NCI-H2227 treated with DMSO at 0.1 percent for 48 hours (cell line): ENCODE results near the gene ESPN.

Source experiments
- DNase-seq: peaks from one replicate; lab custom pipeline; 2025; lab: John Stamatoyannopoulos, UW

The ESPN gene

GRCh38 chr1:6409733-6410132 lies 14.8 kb upstream of the ESPN start:
- no peak for DNase-seq

GRCh38 chr1:6410248-6410893 lies 14.2 kb upstream of the ESPN start:
- DNase-seq = no peak

- DNase-seq = no peak
Observed at GRCh38 chr1:6412896-6413295, 11.7 kb upstream of the ESPN start.

- DNase-seq = no peak
Observed at GRCh38 chr1:6414443-6414844, 10.1 kb upstream of the ESPN start.

GRCh38 chr1:6414881-6415626 lies 9.5 kb upstream of the ESPN start:
- no peak for DNase-seq

- DNase-seq = no peak
Observed at GRCh38 chr1:6416295-6416656, 8.3 kb upstream of the ESPN start.

- no peak for DNase-seq
Observed at GRCh38 chr1:6416906-6417305, 7.7 kb upstream of the ESPN start.

GRCh38 chr1:6417961-6418667 lies 6.5 kb upstream of the ESPN start:
- DNase-seq = no peak

- DNase-seq = peak; percentile 6
Observed at GRCh38 chr1:6418668-6419396, 5.7 kb upstream of the ESPN start.

- no peak for DNase-seq
Observed at GRCh38 chr1:6419397-6419803, 5.2 kb upstream of the ESPN start.

GRCh38 chr1:6419804-6420453 lies 4.6 kb upstream of the ESPN start, which contains the start of gene HES2:
HES2 (minus strand) TSS chr1:6419919; CDS start chr1:6419820, 99 bp downstream.
- no peak for DNase-seq

GRCh38 chr1:6420454-6421042 lies 4.0 kb upstream of the ESPN start:
- no peak for DNase-seq

- no peak for DNase-seq
Observed at GRCh38 chr1:6421266-6421665, 3.3 kb upstream of the ESPN start.

GRCh38 chr1:6423321-6423999 lies 1.1 kb upstream of the ESPN start:
- DNase-seq = peak; percentile 43

- no peak for DNase-seq
Observed at GRCh38 chr1:6424000-6424565, 493 bp upstream of the ESPN start.

- DNase-seq = no peak
Observed at GRCh38 chr1:6425658-6426057, 1.1 kb downstream of the ESPN start.

GRCh38 chr1:6426277-6426971 lies 1.8 kb downstream of the ESPN start:
- no peak for DNase-seq

- DNase-seq = no peak
Observed at GRCh38 chr1:6426972-6427350, 2.4 kb downstream of the ESPN start.

- DNase-seq = no peak
Observed at GRCh38 chr1:6427441-6428390, 3.1 kb downstream of the ESPN start.
